A549 (cell line): ENCODE results near the gene HRC. TPM values are rescaled to one million over a fixed set of nuclear protein-coding genes. Genes with fewer than 3 reads are reported as not detected.

ENCODE experiments used
- ATAC-seq, 2 experiments: fragments of 200-7000 bp in 1 of 2; fragments of >200 bp in 1 of 2; cut with Nextera tagmentation in 1 of 2; cut with Tn5 transposase in 1 of 2; 3 replicates each; pipeline versions ENCODE4 v1.8.0 to v1.9.1; 2018 to 2020; ENCODE audit warnings: mild to moderate bottlenecking in 1 of 2, moderate library complexity in 1 of 2
- CTCF ChIA-PET: fragments of 300-600 bp; sonication (Branson Sonifier 250); formaldehyde crosslinking; extraction: SDS; loops from one replicate; lab custom pipeline; 2021; ENCODE audit warnings: antibody characterized with exemption, inconsistent platforms; lab: Yijun Ruan, JAX
- POLR2A ChIA-PET: fragments of 350-600 bp; formaldehyde crosslinking; extraction: SDS; loops from one replicate; lab custom pipeline; 2021; ENCODE audit warnings: antibody characterized with exemption, inconsistent platforms; lab: Yijun Ruan, JAX
- DNase-seq, 2 experiments: peaks; one replicate each; pipeline versions ENCODE4 v3.0.0 to v3.0.0-alpha.2; 2011 to 2016; ENCODE audit warnings: low read depth in 1 of 2, low spot score in 1 of 2
- FAIRE-seq: peaks from 2 replicates; lab custom pipeline; 2011; peaks lifted over from hg19 to GRCh38; lab: Jason Lieb, UNC
- H3K27ac ChIP-seq, 2 experiments: fragments of >200 bp; sonication (Bioruptor Twin); formaldehyde crosslinking; 3 replicates each; pipeline ENCODE4 v1.5.1; 2016 to 2017
- H3K4me1 ChIP-seq: fragments of >200 bp; sonication (Bioruptor Twin); formaldehyde crosslinking; 3 replicates; pipeline ENCODE4 v1.6.1; 2016
- H3K4me2 ChIP-seq: fragments of >200 bp; sonication (Bioruptor Twin); formaldehyde crosslinking; 3 replicates; pipeline ENCODE4 v1.6.1; 2016
- H3K4me3 ChIP-seq: fragments of >200 bp; sonication (Bioruptor Twin); formaldehyde crosslinking; 3 replicates; pipeline ENCODE4 v1.5.1; 2016
- H3K9me3 ChIP-seq: fragments of >200 bp; sonication (Bioruptor Twin); formaldehyde crosslinking; 3 replicates; pipeline ENCODE4 v1.6.1; 2016
- BHLHE40 ChIP-seq: IDR thresholded peaks from 2 replicates; pipeline ENCODE4 v1.6.1; 2012; ENCODE audit warnings: low read depth, low read length, inconsistent platforms
- CBX2 ChIP-seq: fragments of 200-600 bp; sonication (generic); IDR thresholded peaks from 2 replicates; pipeline ENCODE4 v1.6.1; 2016; ENCODE audit warnings: low read depth, mild to moderate bottlenecking, borderline replicate concordance
- CBX8 ChIP-seq: fragments of 200-600 bp; sonication (generic); IDR thresholded peaks from 2 replicates; pipeline ENCODE4 v1.6.1; 2016
- CEBPB ChIP-seq, 2 experiments: fragments of >200 bp in 1 of 2; sonication (Bioruptor Twin) in 1 of 2; formaldehyde crosslinking in 1 of 2; IDR thresholded peaks; 2 replicates each; pipeline ENCODE4 v1.6.1; 2012 to 2016
- CHD4 ChIP-seq: fragments of 200-600 bp; sonication (generic); IDR thresholded peaks from 2 replicates; pipeline ENCODE4 v1.6.1; 2016; ENCODE audit warnings: antibody characterized with exemption, mild to moderate bottlenecking, borderline replicate concordance
- ELK1 ChIP-seq: fragments of 150-350 bp; IDR thresholded peaks from 2 replicates; pipeline ENCODE4 v1.6.1; 2014; ENCODE audit warnings: low read depth, mild to moderate bottlenecking, low read length
- EP300 ChIP-seq, 2 experiments: fragments of >200 bp; sonication (Bioruptor Twin); formaldehyde crosslinking; IDR thresholded peaks; 2 replicates in 1 of 2; 3 replicates in 1 of 2; pipeline ENCODE4 v1.6.1; 2016 to 2017
- FOSL2 ChIP-seq, 2 experiments: fragments of 450-650 bp in 1 of 2; fragments of >200 bp in 1 of 2; sonication (Bioruptor Twin) in 1 of 2; formaldehyde crosslinking; IDR thresholded peaks; 2 replicates each; pipeline versions ENCODE4 v1.5.0 to v1.6.1; 2016 to 2020; ENCODE audit warnings: mild to moderate bottlenecking in 1 of 2, moderate library complexity in 1 of 2
- FOXS1 ChIP-seq: fragments of 250-450 bp; sonication (Bioruptor Pico); IDR thresholded peaks from 2 replicates; pipeline ENCODE4 v1.5.0; 2020; ENCODE audit warnings: mild to moderate bottlenecking, moderate library complexity
- HOXA7 ChIP-seq: fragments of 250-450 bp; sonication (Bioruptor Pico); IDR thresholded peaks from 2 replicates; pipeline ENCODE4 v1.5.0; 2020; ENCODE audit warnings: mild to moderate bottlenecking, moderate library complexity
- HOXB13 ChIP-seq: fragments of 250-450 bp; sonication (Bioruptor Pico); IDR thresholded peaks from 2 replicates; pipeline ENCODE4 v1.5.0; 2020; ENCODE audit warnings: low read depth, mild to moderate bottlenecking, moderate library complexity
- HOXB5 ChIP-seq: fragments of 250-450 bp; sonication (Bioruptor Pico); IDR thresholded peaks from 2 replicates; pipeline ENCODE4 v1.5.0; 2020; ENCODE audit warnings: mild to moderate bottlenecking, moderate library complexity
- JUNB ChIP-seq: fragments of >200 bp; sonication (Bioruptor Twin); formaldehyde crosslinking; IDR thresholded peaks from 2 replicates; pipeline ENCODE4 v1.6.1; 2016
- KDM1A ChIP-seq: fragments of 200-600 bp; sonication (generic); IDR thresholded peaks from 2 replicates; pipeline ENCODE4 v1.6.1; 2016; ENCODE audit warnings: low read depth, mild to moderate bottlenecking
- KDM5A ChIP-seq: fragments of 200-600 bp; sonication (generic); IDR thresholded peaks from 2 replicates; pipeline ENCODE4 v1.6.1; 2016; ENCODE audit warnings: antibody characterized with exemption, mild to moderate bottlenecking
- MAX ChIP-seq: IDR thresholded peaks from 2 replicates; pipeline ENCODE4 v1.6.1; 2012
- MYC ChIP-seq: IDR thresholded peaks from 2 replicates; pipeline ENCODE4 v1.6.1; 2012; ENCODE audit warnings: mild to moderate bottlenecking, inconsistent platforms, low read length, improper control_type of control experiment, borderline replicate concordance
- NFE2L2 ChIP-seq: fragments of 150-350 bp; conservative IDR thresholded peaks from 2 replicates; pipeline ENCODE4 v1.6.1; 2014; ENCODE audit warnings: low read length
- RAD21 ChIP-seq, 2 experiments: fragments of >200 bp in 1 of 2; sonication (Bioruptor Twin) in 1 of 2; formaldehyde crosslinking in 1 of 2; IDR thresholded peaks in 1 of 2; conservative IDR thresholded peaks in 1 of 2; 2 replicates in 1 of 2; 3 replicates in 1 of 2; pipeline ENCODE4 v1.6.1; 2012 to 2018; ENCODE audit warnings: inconsistent platforms in 1 of 2
- RCOR1 ChIP-seq: fragments of 150-350 bp; IDR thresholded peaks from 2 replicates; pipeline ENCODE4 v1.6.1; 2014; ENCODE audit warnings: antibody characterized with exemption, low read length, low read depth
- RFX5 ChIP-seq: fragments of 450-650 bp; IDR thresholded peaks from 2 replicates; pipeline ENCODE4 v1.7.1; 2014; ENCODE audit warnings: antibody characterized with exemption, mild to moderate bottlenecking, moderate library complexity
- SREBF2 ChIP-seq: fragments of 450-650 bp; IDR thresholded peaks from 2 replicates; pipeline ENCODE4 v1.6.1; 2014; ENCODE audit warnings: mild to moderate bottlenecking, moderate library complexity
- TFCP2L1 ChIP-seq: fragments of 250-450 bp; sonication (Bioruptor Pico); IDR thresholded peaks from 2 replicates; pipeline ENCODE4 v1.5.0; 2021; ENCODE audit warnings: mild to moderate bottlenecking
- TP53 ChIP-seq: fragments of 250-450 bp; sonication (Bioruptor Pico); IDR thresholded peaks from 2 replicates; pipeline ENCODE4 v1.5.0; 2021; ENCODE audit warnings: mild to moderate bottlenecking, moderate library complexity
- ZC3H11A ChIP-seq: fragments of 450-650 bp; IDR thresholded peaks from 2 replicates; pipeline ENCODE4 v1.6.1; 2014; ENCODE audit warnings: antibody characterized with exemption, mild to moderate bottlenecking
- ZFP36 ChIP-seq: fragments of 450-650 bp; IDR thresholded peaks from 2 replicates; pipeline ENCODE4 v1.6.1; 2014; ENCODE audit warnings: borderline replicate concordance; ENCODE audit not compliant: partially characterized antibody
- WGBS: methylation state at CpG from one replicate; pipeline ENCODE4 v1.1.6; 2017; ENCODE audit errors: missing lambda C conversion rate; 5-methylcytosine and 5-hydroxymethylcytosine counted together
- polyA plus RNA-seq, 4 experiments: library from polyadenylated mRNA; depleted of rRNA in 3 of 4; stranded (reverse); fragments of >200 nt; fragmentation: RNase III in 1 of 4; extraction: RNeasy Plus Mini Kit Qiagen cat#74134 plus additional on column Dnase treatment in 1 of 4; gene quantifications; 2 replicates in 3 of 4; 3 replicates in 1 of 4; pipeline ENCODE4 v1.2.3, GENCODE V29; 2011 to 2017
- TF ChIP-seq, protein P1 (sequence below): fragments of 250-450 bp; sonication (Bioruptor Pico); IDR thresholded peaks from 2 replicates; pipeline ENCODE4 v1.5.0; 2020; ENCODE audit warnings: low read depth, mild to moderate bottlenecking, moderate library complexity
- TF ChIP-seq, protein P2 (sequence below): fragments of 250-450 bp; sonication (Bioruptor Pico); IDR thresholded peaks from 2 replicates; pipeline ENCODE4 v1.5.0; 2021; ENCODE audit warnings: mild to moderate bottlenecking, moderate library complexity, borderline replicate concordance
- TF ChIP-seq, protein P3 (sequence below): IDR thresholded peaks from 2 replicates; pipeline ENCODE4 v1.6.1; 2012

The HRC gene
- polyA plus RNA-seq, 2 of the 4 experiments (the other 2 are of a cell fraction) = 0.04 TPM

- WGBS = 93% methylated on average over 3 of the region's 3 CpGs
Measured at GRCh38 chr19:49190781-49191180, 35.6 kb upstream of the HRC start.

DNA sequence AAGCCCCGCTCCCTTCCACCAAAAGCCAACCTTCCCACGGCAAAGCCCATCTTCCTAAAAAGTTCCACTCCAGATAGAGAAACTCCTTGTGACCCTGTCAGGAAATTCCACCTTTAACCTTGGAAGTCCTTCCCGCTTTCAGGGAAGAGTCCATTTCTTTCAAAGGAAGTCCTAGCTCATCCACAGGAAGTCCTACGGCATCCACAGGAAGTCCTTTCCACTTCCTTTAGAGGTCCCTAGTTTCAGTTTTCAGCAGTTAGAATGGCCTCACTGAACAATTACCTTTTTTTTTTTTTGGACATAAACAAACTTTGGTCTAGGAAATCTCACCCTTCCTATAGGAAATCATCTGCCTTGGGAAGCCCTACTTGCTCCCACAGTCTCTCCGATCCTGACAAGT, 34.1 kb upstream of the HRC start:
- Histone ChIP-seq H3K27ac (no peak overlapping the region), H3K4me2 (no peak overlapping the region), H3K4me3 (no peak overlapping the region), H3K4me1 (no peaks in the 10 kb centered on the region), H3K9me3 (no peaks in the 10 kb centered on the region)
- WGBS = 97% methylated on average over 5 of the region's 5 CpGs
- no peak for DNase-seq
- ChIA-PET POLR2A (no interaction called here), CTCF (interaction anchor here (0.6 to 3.4 kb wide), 7 partner anchors 10 to 118 kb away, joined by 3 to 14 read pairs (median 6); no protein-coding TSS in a partner anchor)
- TF ChIP-seq CEBPB (IDR thresholded peaks at IDR 0.05) = no peak
- TF ChIP-seq JUNB = no peak
- no peak for TF ChIP-seq HOXB13
- TF ChIP-seq KDM1A = no peak
- no peak for FAIRE-seq
- ATAC-seq = no peak

More at GRCh38 chr19:49190781-49191180, 35.6 kb upstream of the HRC start:
- ChIA-PET POLR2A (no interaction called here), CTCF (interaction anchor here (0.5 to 2.5 kb wide), 6 partner anchors 8 to 544 kb away, joined by 3 to 14 read pairs (median 6); no protein-coding TSS in a partner anchor)
- no peak for TF ChIP-seq EP300 (IDR thresholded peaks at IDR 0.05)
- TF ChIP-seq RFX5 = no peak
- no peak for TF ChIP-seq CHD4
- TF ChIP-seq RAD21 (conservative IDR thresholded peaks at IDR 0.05 in 1 of 2, IDR thresholded peaks at IDR 0.05 in 1 of 2) = no peak
- TF ChIP-seq KDM5A = no peak
- TF ChIP-seq ELK1 = no peak
- no peak for TF ChIP-seq ZC3H11A
- TF ChIP-seq TP53 = no peak
- no peak for TF ChIP-seq CBX8
- TF ChIP-seq, protein P1, sequence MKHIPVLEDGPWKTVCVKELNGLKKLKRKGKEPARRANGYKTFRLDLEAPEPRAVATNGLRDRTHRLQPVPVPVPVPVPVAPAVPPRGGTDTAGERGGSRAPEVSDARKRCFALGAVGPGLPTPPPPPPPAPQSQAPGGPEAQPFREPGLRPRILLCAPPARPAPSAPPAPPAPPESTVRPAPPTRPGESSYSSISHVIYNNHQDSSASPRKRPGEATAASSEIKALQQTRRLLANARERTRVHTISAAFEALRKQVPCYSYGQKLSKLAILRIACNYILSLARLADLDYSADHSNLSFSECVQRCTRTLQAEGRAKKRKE (CRISPR knock-in tag) = no peak
- no peak for TF ChIP-seq RCOR1
- no peak overlapping the region for H3K4me2 ChIP-seq
- no peak for FAIRE-seq
- H3K9me3 ChIP-seq = no peaks in the 10 kb centered on the region
- no peak for ATAC-seq
- no peak overlapping the region for H3K27ac ChIP-seq
- no peak for DNase-seq
- no peak overlapping the region for H3K4me3 ChIP-seq
- no peaks in the 10 kb centered on the region for H3K4me1 ChIP-seq

- TF ChIP-seq, protein P2, sequence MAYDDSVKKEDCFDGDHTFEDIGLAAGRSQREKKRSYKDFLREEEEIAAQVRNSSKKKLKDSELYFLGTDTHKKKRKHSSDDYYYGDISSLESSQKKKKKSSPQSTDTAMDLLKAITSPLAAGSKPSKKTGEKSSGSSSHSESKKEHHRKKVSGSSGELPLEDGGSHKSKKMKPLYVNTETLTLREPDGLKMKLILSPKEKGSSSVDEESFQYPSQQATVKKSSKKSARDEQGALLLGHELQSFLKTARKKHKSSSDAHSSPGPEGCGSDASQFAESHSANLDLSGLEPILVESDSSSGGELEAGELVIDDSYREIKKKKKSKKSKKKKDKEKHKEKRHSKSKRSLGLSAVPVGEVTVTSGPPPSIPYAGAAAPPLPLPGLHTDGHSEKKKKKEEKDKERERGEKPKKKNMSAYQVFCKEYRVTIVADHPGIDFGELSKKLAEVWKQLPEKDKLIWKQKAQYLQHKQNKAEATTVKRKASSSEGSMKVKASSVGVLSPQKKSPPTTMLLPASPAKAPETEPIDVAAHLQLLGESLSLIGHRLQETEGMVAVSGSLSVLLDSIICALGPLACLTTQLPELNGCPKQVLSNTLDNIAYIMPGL = no peak
- TF ChIP-seq MYC (no peak), HOXB13 (no peak), KDM5A (no peak), TFCP2L1 (no peak), NFE2L2 (no peak), ZFP36 (no peak), BHLHE40 (no peak), HOXB5 (no peak), HOXA7 (no peak), FOXS1 (no peak), CBX2 (no peak), MAX (no peak), SREBF2 (no peak), FOSL2 (IDR thresholded peaks at IDR 0.05) (no peak), FOSL2 (CRISPR knock-in tag; IDR thresholded peaks at IDR 0.05) (no peak)
- TF ChIP-seq, protein P3, sequence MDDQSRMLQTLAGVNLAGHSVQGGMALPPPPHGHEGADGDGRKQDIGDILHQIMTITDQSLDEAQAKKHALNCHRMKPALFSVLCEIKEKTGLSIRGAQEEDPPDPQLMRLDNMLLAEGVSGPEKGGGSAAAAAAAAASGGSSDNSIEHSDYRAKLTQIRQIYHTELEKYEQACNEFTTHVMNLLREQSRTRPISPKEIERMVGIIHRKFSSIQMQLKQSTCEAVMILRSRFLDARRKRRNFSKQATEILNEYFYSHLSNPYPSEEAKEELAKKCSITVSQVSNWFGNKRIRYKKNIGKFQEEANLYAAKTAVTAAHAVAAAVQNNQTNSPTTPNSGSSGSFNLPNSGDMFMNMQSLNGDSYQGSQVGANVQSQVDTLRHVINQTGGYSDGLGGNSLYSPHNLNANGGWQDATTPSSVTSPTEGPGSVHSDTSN = no peak
- TF ChIP-seq, all 56 proteins: peak for 0
- WGBS = 92% methylated on average over 21 of the region's 21 CpGs
- no peak for DNase-seq
- no peaks in the 10 kb centered on the region for H3K9me3 ChIP-seq
- CTCF ChIA-PET = interaction anchor here (0.6 to 3.4 kb wide), 6 partner anchors 10 to 117 kb away, joined by 3 to 14 read pairs (median 5); no protein-coding TSS in a partner anchor
- no peak overlapping the region for H3K4me3 ChIP-seq
- POLR2A ChIA-PET = no interaction called here
- ATAC-seq = no peak
- H3K27ac ChIP-seq = no peak overlapping the region
- H3K4me1 ChIP-seq = no peaks in the 10 kb centered on the region
- FAIRE-seq = no peak
- no peak overlapping the region for H3K4me2 ChIP-seq
Measured at GRCh38 chr19:49188626-49189200, 33.5 kb upstream of the HRC start.
